Measurements from ENCODE around the gene GAPVD1.
"Not testable (repeated sequence)": the region's sequence is repeated elsewhere in the genome, so short reads cannot be mapped to it uniquely, and the experiment has no call there.

GRCh38 chr9:125234099-125234498 lies 27.5 kb upstream of the GAPVD1 start:
- TF ChIP-seq CTCF (IDR thresholded peaks at IDR 0.05; ENCODE audit: low read depth, low read length); EZH2phosphoT487 (IDR thresholded peaks at IDR 0.05; ENCODE audit: low read depth): not testable (repeated sequence)
